Esophagus squamous epithelium (tissue), 4 donors: ENCODE results near the gene AHSA1.

Experiments
- POLR2A ChIP-seq, 4 donors: fragments of 450-650 bp; IDR thresholded peaks; one replicate each; pipeline ENCODE4 v1.6.1; 2017; ENCODE audit warnings: antibody characterized with exemption in 4 of 4, mild to moderate bottlenecking in 4 of 4, moderate library complexity in 3 of 4
- TF ChIP-seq, protein P1 (sequence below), 6 experiments: fragments of 450-650 bp in 4 of 6; fragments of 200-600 bp in 2 of 6; sonication (generic) in 2 of 6; IDR thresholded peaks; one replicate each; pipeline ENCODE4 v1.5.1; 2016 to 2019; ENCODE audit warnings: antibody characterized with exemption in 6 of 6, mild to moderate bottlenecking in 4 of 6, moderate library complexity in 4 of 6

DNA sequence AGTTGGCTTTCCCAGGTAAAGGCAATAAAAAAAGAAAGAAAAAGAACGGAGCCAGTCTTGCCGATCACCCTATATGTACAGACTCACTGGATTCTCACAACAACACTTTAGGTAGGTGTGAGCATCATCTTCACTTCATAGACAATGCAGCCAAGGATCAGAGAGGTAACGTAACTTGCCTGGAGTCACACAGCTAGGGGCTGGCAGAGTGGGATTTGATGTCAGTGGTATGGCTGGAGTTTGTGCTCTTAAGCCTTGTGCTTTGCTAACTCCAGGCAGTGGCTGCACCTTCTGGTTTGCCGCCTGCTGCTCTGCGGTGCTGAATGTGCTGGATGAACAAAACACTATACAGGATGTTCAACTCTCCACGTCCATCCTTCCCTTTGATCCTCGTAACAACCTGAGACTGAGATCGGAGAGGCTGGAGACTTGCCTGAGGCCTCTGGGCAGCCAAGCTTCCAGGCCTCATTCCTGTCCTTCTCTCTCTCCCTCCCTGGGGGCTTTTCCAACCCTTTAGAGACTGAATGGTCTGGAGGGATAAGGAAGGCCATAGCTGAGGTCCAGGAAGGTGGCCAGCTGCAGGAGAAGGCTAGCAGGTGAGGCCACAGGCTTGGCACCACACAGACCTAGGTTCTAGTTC, 32.6 kb downstream of the AHSA1 start:
- TF ChIP-seq, protein P1, sequence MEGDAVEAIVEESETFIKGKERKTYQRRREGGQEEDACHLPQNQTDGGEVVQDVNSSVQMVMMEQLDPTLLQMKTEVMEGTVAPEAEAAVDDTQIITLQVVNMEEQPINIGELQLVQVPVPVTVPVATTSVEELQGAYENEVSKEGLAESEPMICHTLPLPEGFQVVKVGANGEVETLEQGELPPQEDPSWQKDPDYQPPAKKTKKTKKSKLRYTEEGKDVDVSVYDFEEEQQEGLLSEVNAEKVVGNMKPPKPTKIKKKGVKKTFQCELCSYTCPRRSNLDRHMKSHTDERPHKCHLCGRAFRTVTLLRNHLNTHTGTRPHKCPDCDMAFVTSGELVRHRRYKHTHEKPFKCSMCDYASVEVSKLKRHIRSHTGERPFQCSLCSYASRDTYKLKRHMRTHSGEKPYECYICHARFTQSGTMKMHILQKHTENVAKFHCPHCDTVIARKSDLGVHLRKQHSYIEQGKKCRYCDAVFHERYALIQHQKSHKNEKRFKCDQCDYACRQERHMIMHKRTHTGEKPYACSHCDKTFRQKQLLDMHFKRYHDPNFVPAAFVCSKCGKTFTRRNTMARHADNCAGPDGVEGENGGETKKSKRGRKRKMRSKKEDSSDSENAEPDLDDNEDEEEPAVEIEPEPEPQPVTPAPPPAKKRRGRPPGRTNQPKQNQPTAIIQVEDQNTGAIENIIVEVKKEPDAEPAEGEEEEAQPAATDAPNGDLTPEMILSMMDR (IDR thresholded peaks at IDR 0.05) = no peak
- TF ChIP-seq POLR2A (IDR thresholded peaks at IDR 0.05) = no peak
